Cardiac muscle cell (in vitro differentiated cells and primary cell): ENCODE data around the gene TTC21A. TPM values are rescaled to one million over a fixed set of nuclear protein-coding genes. Genes with fewer than 3 reads are reported as not detected.

Experiments
- DNase-seq, 2 donors: peaks; one replicate each; pipeline versions ENCODE4 v3.0.0 to v3.0.0-alpha.2; 2010 to 2017; ENCODE audit warnings: low read depth in 1 of 2, low spot score in 1 of 2
- H3K27ac ChIP-seq: fragments of 200-600 bp; sonication (generic); 2 replicates; pipeline ENCODE4 v1.5.1; 2016
- H3K27me3 ChIP-seq: fragments of 200-600 bp; sonication (generic); 2 replicates; pipeline ENCODE4 v1.6.0; 2016; ENCODE audit warnings: control low read depth
- H3K36me3 ChIP-seq: fragments of 200-600 bp; sonication (generic); 2 replicates; pipeline ENCODE4 v1.5.1; 2016; ENCODE audit warnings: control low read depth
- H3K4me1 ChIP-seq: fragments of 200-600 bp; sonication (generic); 2 replicates; pipeline ENCODE4 v1.8.1; 2017; ENCODE audit warnings: low read depth, mild to moderate bottlenecking, mixed run types
- H3K4me3 ChIP-seq: fragments of 200-600 bp; sonication (generic); 2 replicates; pipeline ENCODE4 v1.5.1; 2016; ENCODE audit warnings: mild to moderate bottlenecking
- H3K9me3 ChIP-seq: fragments of 200-600 bp; sonication (generic); 2 replicates; pipeline ENCODE4 v1.5.1; 2017; ENCODE audit warnings: low read depth, mild to moderate bottlenecking, control low read depth
- CTCF ChIP-seq: IDR thresholded peaks from 2 replicates; pipeline ENCODE4 v1.5.1; 2012; ENCODE audit warnings: low read depth, mild to moderate bottlenecking, low read length
- polyA plus RNA-seq: library from polyadenylated mRNA; unstranded; fragments of >200 nt; fragmentation: Nextera tagmentation; extraction: Ambion mirVana; gene quantifications from 2 replicates; pipeline ENCODE4 v1.2.1, GENCODE V29; 2016
- total RNA-seq: library from RNA; depleted of rRNA; stranded (reverse); fragments of >200 nt; gene quantifications from 2 replicates; pipeline ENCODE4 v1.2.3, GENCODE V29; 2016

Gene TTC21A
- total and polyA plus RNA-seq, 2 experiments from 2014 or later = 3.1 to 4.2 TPM

DNA sequence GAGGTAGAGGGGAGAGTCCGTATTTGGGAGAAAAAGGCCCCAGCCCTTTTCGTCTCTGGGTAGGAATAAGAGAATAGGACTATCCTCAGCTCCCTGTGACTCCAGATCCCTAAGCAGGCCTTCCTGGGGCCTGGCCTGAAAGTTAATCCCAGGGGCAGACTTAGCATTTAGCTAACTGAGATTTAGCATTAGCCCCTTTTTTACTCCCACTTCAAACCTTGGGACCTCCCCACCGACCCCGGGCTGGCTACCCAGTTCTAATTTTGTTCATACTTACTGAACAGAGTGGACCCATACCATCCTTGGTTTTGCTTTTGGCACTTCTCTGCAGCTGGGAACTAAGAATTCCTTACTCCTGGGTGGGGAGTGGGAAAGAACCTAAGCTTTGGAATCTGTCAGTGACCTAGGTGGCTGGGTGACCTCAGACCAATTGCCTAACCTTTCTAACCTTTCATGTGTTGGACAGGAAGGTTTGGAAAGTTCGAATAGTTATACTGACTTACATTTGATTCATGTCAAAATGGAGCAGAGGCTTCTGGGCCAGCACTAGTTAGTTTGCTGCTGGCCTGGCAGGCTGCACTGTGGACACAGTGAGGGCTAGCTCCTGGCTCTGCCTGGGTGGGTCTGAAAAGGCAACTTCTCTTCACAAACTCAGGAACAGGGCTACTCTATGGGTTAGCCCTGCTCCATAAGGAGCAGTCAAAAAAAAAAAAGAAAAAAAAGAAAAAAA is 11.6 kb downstream of the TTC21A start:
- no peak overlapping the region for H3K27ac ChIP-seq
- no peaks in the 10 kb centered on the region for H3K36me3 ChIP-seq
- no peak overlapping the region for H3K4me3 ChIP-seq
- no peaks in the 10 kb centered on the region for H3K9me3 ChIP-seq
- no peak for DNase-seq
- no peaks in the 10 kb centered on the region for H3K27me3 ChIP-seq
- TF ChIP-seq CTCF = no peak
- H3K4me1 ChIP-seq = no peaks in the 10 kb centered on the region

DNA sequence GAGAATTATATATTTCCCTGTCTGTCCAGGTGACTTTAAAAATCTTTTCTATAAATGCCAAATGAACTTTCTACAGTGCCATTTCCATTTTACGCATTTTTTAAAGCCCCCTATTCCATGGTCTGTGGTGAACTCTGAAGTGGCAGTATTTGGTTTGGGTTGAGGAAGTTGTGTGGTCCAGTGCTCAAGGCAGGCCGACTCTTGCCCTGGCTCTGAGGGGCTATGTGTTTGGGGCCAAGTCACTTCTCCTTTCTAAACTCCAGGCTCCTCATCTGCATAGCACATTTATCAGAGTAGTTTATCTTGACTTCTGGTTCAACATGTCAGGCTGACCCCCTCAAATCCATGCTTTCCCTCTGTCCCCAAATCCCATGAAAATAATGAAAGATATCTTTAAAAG is 14.1 kb downstream of the TTC21A start:
- H3K4me1 ChIP-seq = peaks cover under 1% of the 10 kb centered on the region
- DNase-seq = no peak
- TF ChIP-seq CTCF = no peak
- no peak overlapping the region for H3K27ac ChIP-seq
- H3K9me3 ChIP-seq = no peaks in the 10 kb centered on the region
- no peaks in the 10 kb centered on the region for H3K27me3 ChIP-seq
- H3K36me3 ChIP-seq = no peaks in the 10 kb centered on the region
- H3K4me3 ChIP-seq = no peak overlapping the region

DNA sequence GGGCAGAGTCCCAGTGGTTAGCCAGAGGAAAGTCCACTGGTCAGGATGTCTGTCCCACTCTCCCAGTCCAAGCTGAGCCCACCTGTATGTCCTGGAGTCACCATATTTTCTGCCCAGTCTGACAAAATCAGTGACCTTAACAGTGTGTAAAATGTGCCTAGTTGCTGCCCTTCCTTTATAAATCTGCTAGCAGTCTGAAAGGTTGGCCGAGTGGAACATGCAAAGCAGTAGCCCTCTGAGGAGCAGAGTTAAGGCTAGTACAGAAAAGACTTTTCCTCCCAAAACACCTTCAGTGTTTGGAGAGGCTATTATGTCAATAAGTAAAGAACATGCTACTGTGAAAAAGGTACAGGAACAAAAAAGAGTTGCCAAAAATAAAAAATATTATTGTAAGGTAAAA is 15.3 kb downstream of the TTC21A start:
- peaks cover 2% of the 10 kb centered on the region for H3K4me1 ChIP-seq
- H3K4me3 ChIP-seq = no peak overlapping the region
- no peaks in the 10 kb centered on the region for H3K36me3 ChIP-seq
- H3K27me3 ChIP-seq = no peaks in the 10 kb centered on the region
- no peak for TF ChIP-seq CTCF
- no peak overlapping the region for H3K27ac ChIP-seq
- H3K9me3 ChIP-seq = no peaks in the 10 kb centered on the region
- no peak for DNase-seq

GRCh38 chr3:39124876-39125840 is 17.7 kb downstream of the TTC21A start:
- H3K27ac ChIP-seq = no peak overlapping the region
- H3K9me3 ChIP-seq = no peaks in the 10 kb centered on the region
- peak; percentile 63 for TF ChIP-seq CTCF
- no peaks in the 10 kb centered on the region for H3K36me3 ChIP-seq
- no peaks in the 10 kb centered on the region for H3K27me3 ChIP-seq
- DNase-seq = peak in 1 of 2 donors; percentile 63
- H3K4me1 ChIP-seq = peaks cover 2% of the 10 kb centered on the region
- no peak overlapping the region for H3K4me3 ChIP-seq

GRCh38 chr3:39125841-39126500 is 18.5 kb downstream of the TTC21A start:
- no peaks in the 10 kb centered on the region for H3K27me3 ChIP-seq
- H3K4me1 ChIP-seq = peaks cover 2% of the 10 kb centered on the region
- no peak overlapping the region for H3K27ac ChIP-seq
- H3K9me3 ChIP-seq = no peaks in the 10 kb centered on the region
- no peaks in the 10 kb centered on the region for H3K36me3 ChIP-seq
- DNase-seq = peak in 1 of 2 donors; percentile 30
- TF ChIP-seq CTCF = no peak
- H3K4me3 ChIP-seq = no peak overlapping the region
